ENCODE data around the gene FGD2.
A peak's percentile ranks its signal among the peaks of the same experiment; 100 is the strongest.

FGD2 gene

GRCh38 chr6:37068356-37069270, 63.2 kb downstream of the FGD2 start:
- H3K4me3 ChIP-seq = no peak overlapping the region
- H3K27ac ChIP-seq = no peak overlapping the region

DNA sequence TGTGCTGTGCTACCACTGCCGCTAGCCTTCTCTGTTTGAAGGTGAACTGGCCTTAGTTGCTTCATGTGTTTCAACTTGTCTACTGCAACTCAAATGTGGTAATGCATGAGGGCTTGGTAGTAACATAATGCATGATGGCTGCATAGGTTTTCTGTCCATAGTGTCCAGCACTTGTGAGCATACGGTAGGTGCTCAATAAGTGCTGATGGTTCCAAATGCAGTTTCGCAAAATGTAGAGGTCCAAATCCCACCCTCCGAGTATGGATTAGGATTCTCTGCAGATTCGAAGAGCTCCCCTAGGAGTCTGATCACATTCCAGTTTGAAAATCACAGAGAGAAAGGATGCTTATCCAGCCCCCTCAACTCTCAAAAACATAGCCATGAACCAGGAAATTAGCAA, 64.2 kb downstream of the FGD2 start:
- H3K4me3 ChIP-seq = no peak overlapping the region

DNA sequence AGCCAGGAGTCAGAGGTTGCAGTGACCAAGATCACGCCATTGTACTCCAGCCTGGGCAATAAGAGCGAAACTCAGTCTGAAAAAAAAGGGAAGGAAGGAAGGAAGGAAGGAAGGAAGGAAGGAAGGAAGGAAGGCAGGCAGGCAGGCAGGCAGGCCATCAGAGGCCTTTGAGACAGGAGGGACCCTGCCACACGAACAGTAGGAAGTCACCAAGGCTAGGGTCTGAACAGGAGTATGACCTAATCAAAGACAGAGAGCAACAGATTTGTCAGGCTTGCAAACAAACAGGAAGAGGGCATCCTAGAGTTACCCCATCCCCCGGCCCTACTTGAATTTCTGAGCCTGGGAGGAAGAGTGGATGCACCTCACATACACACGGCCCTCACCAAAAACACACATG, 67.1 kb downstream of the FGD2 start:
- Histone ChIP-seq H3K27ac (no peak overlapping the region), H3K4me3 (no peak overlapping the region)

More for the DNA sequence above, 64.2 kb downstream of the FGD2 start:
- no peak overlapping the region for H3K27ac ChIP-seq

GRCh38 chr6:37074053-37074827, 68.8 kb downstream of the FGD2 start:
- Histone ChIP-seq H3K4me3 (no peak overlapping the region), H3K27ac (peak overlapping the region in 4 of 21 experiments; percentile 1 to 61 (median 28))

- no peak overlapping the region for H3K4me3 ChIP-seq
- H3K27ac ChIP-seq = peak overlapping the region in 18 of 21 experiments; percentile 10 to 79 (median 54)
Observed at GRCh38 chr6:37077191-37077904, 71.9 kb downstream of the FGD2 start.

GRCh38 chr6:37077905-37078296, 72.4 kb downstream of the FGD2 start:
- peak overlapping the region in 18 of 21 experiments; percentile 10 to 79 (median 54) for H3K27ac ChIP-seq

More at GRCh38 chr6:37077905-37078296, 72.4 kb downstream of the FGD2 start:
- H3K4me3 ChIP-seq = no peak overlapping the region
